Esophagus muscularis mucosa (tissue), 4 donors: ENCODE measurements around the gene NLK. TPM values are rescaled to one million over a fixed set of nuclear protein-coding genes. Genes with fewer than 3 reads are reported as not detected.

ENCODE experiments used
- DNase-seq: peaks from one replicate; pipeline ENCODE4 v3.0.0-alpha.2; 2017; ENCODE audit errors: extremely low spot score
- H3K27ac ChIP-seq, 4 donors: fragments of 200-600 bp; sonication (generic); replicated peaks in 1 of 4; 1 replicate in 3 of 4; 2 replicates in 1 of 4; pipeline ENCODE4 v1.5.1; 2016 to 2019; ENCODE audit warnings: mild to moderate bottlenecking in 1 of 4
- H3K27me3 ChIP-seq, 4 donors: fragments of 200-600 bp; sonication (generic); one replicate each; pipeline versions ENCODE4 v1.5.1 to v1.6.0; 2016 to 2019
- H3K36me3 ChIP-seq, 4 donors: fragments of 200-600 bp; sonication (generic); one replicate each; pipeline ENCODE4 v1.5.1; 2016 to 2019
- H3K4me1 ChIP-seq, 4 donors: fragments of 200-600 bp; sonication (generic); one replicate each; pipeline ENCODE4 v1.5.1; 2016 to 2019
- H3K4me3 ChIP-seq, 4 donors: fragments of 200-600 bp; sonication (generic); 1 replicate in 2 of 4; 2 replicates in 2 of 4; pipeline ENCODE4 v1.5.1; 2016 to 2019; ENCODE audit warnings: mild to moderate bottlenecking in 4 of 4, moderate library complexity in 1 of 4
- H3K9me3 ChIP-seq, 4 donors: fragments of 200-600 bp; sonication (generic); 1 replicate in 3 of 4; 2 replicates in 1 of 4; pipeline ENCODE4 v1.5.1; 2016 to 2019
- CTCF ChIP-seq, 3 experiments: fragments of 200-600 bp in 2 of 3; fragments of 450-650 bp in 1 of 3; sonication (generic) in 2 of 3; IDR thresholded peaks; one replicate each; pipeline ENCODE4 v1.5.1; 2017 to 2019; ENCODE audit warnings: antibody characterized with exemption in 3 of 3, mild to moderate bottlenecking in 2 of 3, moderate library complexity in 1 of 3
- EP300 ChIP-seq: sonication (generic); formaldehyde crosslinking; IDR thresholded peaks from one replicate; pipeline ENCODE4 v1.6.1; 2017; ENCODE audit warnings: antibody characterized with exemption
- POLR2A ChIP-seq: fragments of 450-650 bp; IDR thresholded peaks from one replicate; pipeline ENCODE4 v1.6.1; 2017; ENCODE audit warnings: antibody characterized with exemption, moderate library complexity, mild to moderate bottlenecking, low read depth
- POLR2AphosphoS5 ChIP-seq, 2 donors: sonication (generic); formaldehyde crosslinking; IDR thresholded peaks; one replicate each; pipeline ENCODE4 v1.6.1; 2017; ENCODE audit warnings: antibody characterized with exemption in 2 of 2
- WGBS: methylation state at CpG from one replicate; pipeline ENCODE4 v1.1.5; 2018; 5-methylcytosine and 5-hydroxymethylcytosine counted together
- intact Hi-C: fragments of 100-400 bp; cut with DNase I; formaldehyde crosslinking; loops from one replicate; pipeline ENCODE4 v1.15.1; 2023
- total RNA-seq, 4 donors: library from RNA; depleted of rRNA; stranded (reverse); fragments of >200 nt; gene quantifications; one replicate each; pipeline versions ENCODE4 v1.1.0 to v1.2.1, GENCODE V29; 2016

NLK gene
- total RNA-seq, 4 donors from 2014 or later: 10.1 to 16.2 (median 12.6) TPM

GRCh38 chr17:28221751-28222414 is 179.4 kb downstream of the NLK start:
- 79% methylated on average over 3 of the region's 4 CpGs for WGBS
- Histone ChIP-seq H3K36me3 (no peaks in the 10 kb centered on the region), H3K9me3 (no peaks in the 10 kb centered on the region), H3K4me1 (no peaks in the 10 kb centered on the region), H3K27me3 (peaks cover 0 to 17% (median 4%) of the 10 kb centered on the region in 4 donors), H3K27ac (no peak overlapping the region), H3K4me3 (no peak overlapping the region)
- DNase-seq: no peak
- intact Hi-C loops: no loop called here
- TF ChIP-seq POLR2A (no peak), CTCF (IDR thresholded peaks at IDR 0.05) (no peak), EP300 (no peak), POLR2AphosphoS5 (IDR thresholded peaks at IDR 0.05) (no peak)

- H3K36me3 ChIP-seq: no peaks in the 10 kb centered on the region
- H3K9me3 ChIP-seq: no peaks in the 10 kb centered on the region
- H3K27ac ChIP-seq: no peak overlapping the region
- no peak overlapping the region for H3K4me3 ChIP-seq
- peaks cover 9 to 14% (median 13%) of the 10 kb centered on the region in 4 donors for H3K4me1 ChIP-seq
- DNase-seq: no peak
- peaks cover 0 to 51% (median 25%) of the 10 kb centered on the region in 4 donors for H3K27me3 ChIP-seq
- 79% methylated on average over 3 of the region's 3 CpGs for WGBS
- TF ChIP-seq POLR2A: no peak
- no peak for TF ChIP-seq CTCF (IDR thresholded peaks at IDR 0.05)
- TF ChIP-seq POLR2AphosphoS5 (IDR thresholded peaks at IDR 0.05): no peak
- TF ChIP-seq EP300: no peak
- intact Hi-C loops: no loop called here
Observed at GRCh38 chr17:28225271-28225670, 182.8 kb downstream of the NLK start.

- intact Hi-C loops: no loop called here
- H3K36me3 ChIP-seq: no peaks in the 10 kb centered on the region
- no peak overlapping the region for H3K4me3 ChIP-seq
- H3K4me1 ChIP-seq: peaks cover 9 to 14% (median 13%) of the 10 kb centered on the region in 4 donors
- no peaks in the 10 kb centered on the region for H3K9me3 ChIP-seq
- no peak overlapping the region for H3K27ac ChIP-seq
- peaks cover 0 to 55% (median 25%) of the 10 kb centered on the region in 4 donors for H3K27me3 ChIP-seq
- 100% methylated on average over 1 of the region's 1 CpG for WGBS
- DNase-seq: no peak
- TF ChIP-seq EP300: no peak
- no peak for TF ChIP-seq POLR2AphosphoS5 (IDR thresholded peaks at IDR 0.05)
- TF ChIP-seq POLR2A: no peak
- TF ChIP-seq CTCF (IDR thresholded peaks at IDR 0.05): no peak
Observed at GRCh38 chr17:28225867-28226266, 183.4 kb downstream of the NLK start.

- Histone ChIP-seq H3K27me3 (peaks cover 0 to 64% (median 25%) of the 10 kb centered on the region in 4 donors), H3K4me1 (peaks cover 9 to 14% (median 13%) of the 10 kb centered on the region in 4 donors), H3K4me3 (peak overlapping the region in 1 of 4 donors; percentile 38), H3K9me3 (no peaks in the 10 kb centered on the region), H3K36me3 (no peaks in the 10 kb centered on the region), H3K27ac (no peak overlapping the region)
- TF ChIP-seq POLR2AphosphoS5 (IDR thresholded peaks at IDR 0.05): no peak
- TF ChIP-seq EP300: no peak
- no peak for TF ChIP-seq CTCF (IDR thresholded peaks at IDR 0.05)
- TF ChIP-seq POLR2A: no peak
- intact Hi-C loops: no loop called here
- no peak for DNase-seq
- WGBS: 81% methylated on average over 10 of the region's 28 CpGs
Observed at GRCh38 chr17:28226563-28227315, 184.3 kb downstream of the NLK start.
